ENCODE data around the gene NUCB2.

GRCh38 chr11:17381156-17381555 is 104.6 kb downstream of the NUCB2 start:
- TF ChIP-seq CTCF (conservative IDR thresholded peaks at IDR 0.05): no peak
- TF ChIP-seq ZFX (IDR thresholded peaks at IDR 0.05): no peak

Measured in C4-2B (cell line).